OCI-LY3 (cell line): ENCODE results near the gene ETV3L.

Source experiments
- H2AFZ ChIP-seq: fragments of 200-600, 300-600 bp; shearing (Covaris generic); 2 replicates; pipeline ENCODE4 v1.6.0; 2014; ENCODE audit warnings: antibody characterized with exemption, low read depth, low read length
- H3K27ac ChIP-seq: fragments of 200-600, 300-600 bp; sonication (generic); 2 replicates; pipeline ENCODE4 v1.5.1; 2014; ENCODE audit warnings: mild to moderate bottlenecking, low read length, moderate library complexity, mixed read lengths
- H3K27me3 ChIP-seq: fragments of 200-600, 300-600 bp; sonication (generic); 2 replicates; pipeline ENCODE4 v1.6.1; 2014; ENCODE audit warnings: low read depth, low read length, mixed read lengths
- H3K36me3 ChIP-seq: fragments of 200-600, 300-600 bp; sonication (generic); replicated peaks from 2 replicates; pipeline ENCODE3; 2014; ENCODE audit warnings: low read depth, low read length, mixed read lengths
- H3K4me1 ChIP-seq: fragments of 300-600, 200-600 bp; sonication (generic); 2 replicates; pipeline ENCODE4 v1.6.1; 2014; ENCODE audit warnings: low read length, mixed read lengths
- H3K4me2 ChIP-seq: fragments of 200-600, 300-600 bp; sonication (generic); 2 replicates; pipeline ENCODE4 v1.6.1; 2014; ENCODE audit warnings: low read length, mixed read lengths
- H3K4me3 ChIP-seq: fragments of 300-600, 200-600 bp; sonication (generic); 2 replicates; pipeline ENCODE4 v1.5.1; 2014; ENCODE audit warnings: antibody characterized with exemption, mild to moderate bottlenecking, low read length, moderate library complexity
- H3K79me2 ChIP-seq: fragments of 300-600, 200-600 bp; shearing (Covaris generic); 2 replicates; pipeline ENCODE4 v1.6.1; 2014; ENCODE audit warnings: mild to moderate bottlenecking, low read length, mixed read lengths
- H3K9ac ChIP-seq: fragments of 300-600, 200-600 bp; shearing (Covaris generic); 2 replicates; pipeline ENCODE4 v1.6.0; 2014; ENCODE audit warnings: mild to moderate bottlenecking, low read length, moderate library complexity
- H3K9me3 ChIP-seq: fragments of 200-600, 300-600 bp; shearing (Covaris generic); 2 replicates; pipeline ENCODE4 v1.6.1; 2014; ENCODE audit warnings: low read length, mixed read lengths; ENCODE audit not compliant: insufficient read depth
- H4K20me1 ChIP-seq: fragments of 200-600, 300-600 bp; sonication (generic); 2 replicates; pipeline ENCODE4 v1.6.1; 2016; ENCODE audit warnings: low read length, mixed read lengths; ENCODE audit not compliant: insufficient read depth
- CTCF ChIP-seq: fragments of 200-600, 300-600 bp; sonication (generic); IDR thresholded peaks from 2 replicates; pipeline ENCODE4 v1.5.1; 2014; ENCODE audit warnings: antibody characterized with exemption, low read length, low read depth
- EZH2phosphoT487 ChIP-seq: fragments of 200-600 bp; shearing (Covaris generic); IDR thresholded peaks from 2 replicates; pipeline ENCODE4 v1.6.1; 2018; ENCODE audit warnings: antibody characterized with exemption, mixed run types, low read depth

Gene ETV3L

DNA sequence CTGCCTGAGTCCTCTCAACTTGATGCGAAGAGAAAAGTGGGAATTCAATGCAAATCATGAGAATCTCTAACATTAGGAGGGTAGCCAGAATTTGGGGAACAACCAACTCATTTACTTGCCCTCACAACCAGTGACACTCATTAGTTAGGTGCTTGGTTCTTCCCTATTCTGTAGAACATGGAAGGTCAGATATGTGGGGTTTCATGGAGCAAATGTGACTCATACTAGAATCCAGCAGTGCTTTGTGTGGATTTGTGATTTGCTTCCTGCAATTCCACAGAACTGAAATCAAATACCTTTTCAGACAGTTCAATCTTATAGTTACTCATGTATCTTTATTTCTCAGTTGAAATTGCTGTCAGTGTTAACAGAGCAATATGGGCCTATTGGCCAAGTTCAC, 45.5 kb upstream of the ETV3L start:
- Histone ChIP-seq H3K4me1 (peaks cover 59% of the 10 kb centered on the region), H3K27ac (no peak overlapping the region), H3K9ac (no peak overlapping the region), H3K4me3 (no peak overlapping the region), H3K9me3 (no peaks in the 10 kb centered on the region), H3K27me3 (no peaks in the 10 kb centered on the region), H3K36me3 (no peaks in the 10 kb centered on the region), H3K4me2 (no peak overlapping the region), H3K79me2 (no peaks in the 10 kb centered on the region), H2AFZ (no peak overlapping the region), H4K20me1 (no peaks in the 10 kb centered on the region)
- TF ChIP-seq CTCF = no peak
- TF ChIP-seq EZH2phosphoT487 = no peak

- H3K4me2 ChIP-seq = no peak overlapping the region
- no peaks in the 10 kb centered on the region for H3K36me3 ChIP-seq
- no peak overlapping the region for H3K27ac ChIP-seq
- TF ChIP-seq CTCF (no peak), EZH2phosphoT487 (no peak)
- H3K9ac ChIP-seq = no peak overlapping the region
- peaks cover 64% of the 10 kb centered on the region for H3K4me1 ChIP-seq
- H3K27me3 ChIP-seq = no peaks in the 10 kb centered on the region
- H3K4me3 ChIP-seq = no peak overlapping the region
- H4K20me1 ChIP-seq = no peaks in the 10 kb centered on the region
- no peaks in the 10 kb centered on the region for H3K9me3 ChIP-seq
- no peaks in the 10 kb centered on the region for H3K79me2 ChIP-seq
- H2AFZ ChIP-seq = no peak overlapping the region
Measured at GRCh38 chr1:157144509-157144908, 44.9 kb upstream of the ETV3L start.

GRCh38 chr1:157142765-157143423, 43.3 kb upstream of the ETV3L start:
- Histone ChIP-seq H3K9me3 (no peaks in the 10 kb centered on the region), H3K27me3 (no peaks in the 10 kb centered on the region), H3K79me2 (peaks cover 11% of the 10 kb centered on the region), H3K27ac (peak overlapping the region; percentile 76), H3K4me1 (peaks cover 58% of the 10 kb centered on the region), H2AFZ (no peak overlapping the region), H3K36me3 (no peaks in the 10 kb centered on the region), H4K20me1 (no peaks in the 10 kb centered on the region), H3K9ac (peak overlapping the region; percentile 3; the same call in 1 of the 2 replicates), H3K4me2 (peak overlapping the region; percentile 45), H3K4me3 (no peak overlapping the region)
- no peak for TF ChIP-seq CTCF
- no peak for TF ChIP-seq EZH2phosphoT487

DNA sequence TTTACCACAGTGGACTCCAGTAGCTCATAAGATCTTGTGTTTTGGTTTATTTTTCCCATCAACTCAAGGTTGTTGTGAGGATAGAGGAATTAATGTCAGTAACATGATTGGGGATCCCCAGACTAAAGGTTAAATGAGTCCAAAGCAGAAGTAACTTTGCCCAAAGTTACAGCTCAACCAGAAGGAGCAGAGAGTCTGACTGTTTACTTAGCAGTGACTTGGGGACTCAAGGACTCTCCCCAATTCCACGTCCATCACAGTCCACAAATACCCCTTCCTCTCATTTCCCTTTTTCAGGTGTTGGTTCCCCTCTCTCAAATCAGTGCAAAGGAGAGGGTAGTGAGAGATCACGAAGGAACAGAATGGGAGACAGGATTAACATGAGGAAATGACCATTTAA, 42.6 kb upstream of the ETV3L start:
- Histone ChIP-seq H3K79me2 (peaks cover 18% of the 10 kb centered on the region), H3K27me3 (no peaks in the 10 kb centered on the region), H3K4me3 (peak overlapping the region; percentile 2), H3K36me3 (no peaks in the 10 kb centered on the region), H3K27ac (peak overlapping the region; percentile 76), H3K4me1 (peaks cover 52% of the 10 kb centered on the region), H3K9me3 (no peaks in the 10 kb centered on the region), H3K9ac (peak overlapping the region; percentile 3; the same call in 1 of the 2 replicates), H2AFZ (no peak overlapping the region), H4K20me1 (peaks cover 7% of the 10 kb centered on the region), H3K4me2 (peak overlapping the region; percentile 45)
- TF ChIP-seq CTCF = no peak
- TF ChIP-seq EZH2phosphoT487 = no peak
